ENCODE measurements around the gene MAP3K3.

Gene MAP3K3

GRCh38 chr17:63675607-63676546 is 53.7 kb downstream of the MAP3K3 start:
- no peaks in the 10 kb centered on the region for H4K20me1 ChIP-seq (ENCODE audit: control insufficient read depth, insufficient read depth, low read depth, low read length)
- no peaks in the 10 kb centered on the region for H3K79me2 ChIP-seq (ENCODE audit: control insufficient read depth, low read length)
- no peaks in the 10 kb centered on the region for H3F3A ChIP-seq (ENCODE audit: control insufficient read depth, insufficient read depth)
- no peaks in the 10 kb centered on the region for H3K9me2 ChIP-seq (replicated peaks; ENCODE audit: control insufficient read depth, low read length)
- no peak overlapping the region for H3K27ac ChIP-seq (ENCODE audit: low read depth, low read length)
- no peaks in the 10 kb centered on the region for H3K9me3 ChIP-seq (ENCODE audit: control insufficient read depth, insufficient read depth, low read length)
- H3K4me1 ChIP-seq (ENCODE audit: control insufficient read depth, low read length), result no peaks in the 10 kb centered on the region
- TF ChIP-seq CTCF (IDR thresholded peaks at IDR 0.05; ENCODE audit: low read depth, low read length, poor library complexity, severe bottlenecking) (no peak), EZH2phosphoT487 (IDR thresholded peaks at IDR 0.05; ENCODE audit: borderline replicate concordance, low read length) (no peak)
- H3K27me3 ChIP-seq (ENCODE audit: control insufficient read depth, low read length), result no peaks in the 10 kb centered on the region
- peaks cover 18% of the 10 kb centered on the region; the same call in 1 of the 2 replicates for H3K36me3 ChIP-seq (ENCODE audit: control insufficient read depth, low read length)
- H3K4me3 ChIP-seq (ENCODE audit: low read length), result no peak overlapping the region
- no peak overlapping the region for H3K4me2 ChIP-seq (ENCODE audit: low read length)

- H3K4me2 ChIP-seq (ENCODE audit: low read length), result no peak overlapping the region
- no peaks in the 10 kb centered on the region for H3K9me3 ChIP-seq (ENCODE audit: control insufficient read depth, insufficient read depth, low read length)
- H3K27me3 ChIP-seq (ENCODE audit: control insufficient read depth, low read length), result no peaks in the 10 kb centered on the region
- peaks cover 20% of the 10 kb centered on the region for H3K36me3 ChIP-seq (ENCODE audit: control insufficient read depth, low read length)
- H3K79me2 ChIP-seq (ENCODE audit: control insufficient read depth, low read length), result no peaks in the 10 kb centered on the region
- H3K27ac ChIP-seq (ENCODE audit: low read depth, low read length), result no peak overlapping the region
- TF ChIP-seq CTCF (IDR thresholded peaks at IDR 0.05; ENCODE audit: low read depth, low read length, poor library complexity, severe bottlenecking) (no peak), EZH2phosphoT487 (IDR thresholded peaks at IDR 0.05; ENCODE audit: borderline replicate concordance, low read length) (no peak)
- H3K9me2 ChIP-seq (replicated peaks; ENCODE audit: control insufficient read depth, low read length), result no peaks in the 10 kb centered on the region
- no peaks in the 10 kb centered on the region for H3K4me1 ChIP-seq (ENCODE audit: control insufficient read depth, low read length)
- no peak overlapping the region for H3K4me3 ChIP-seq (ENCODE audit: low read length)
- no peaks in the 10 kb centered on the region for H4K20me1 ChIP-seq (ENCODE audit: control insufficient read depth, insufficient read depth, low read depth, low read length)
- H3F3A ChIP-seq (ENCODE audit: control insufficient read depth, insufficient read depth), result no peaks in the 10 kb centered on the region
Observed at GRCh38 chr17:63676584-63676983, 54.4 kb downstream of the MAP3K3 start.

- peaks cover 35% of the 10 kb centered on the region for H3K36me3 ChIP-seq (ENCODE audit: control insufficient read depth, low read length)
- no peaks in the 10 kb centered on the region for H3K79me2 ChIP-seq (ENCODE audit: control insufficient read depth, low read length)
- H3F3A ChIP-seq (ENCODE audit: control insufficient read depth, insufficient read depth), result no peaks in the 10 kb centered on the region
- H3K4me1 ChIP-seq (ENCODE audit: control insufficient read depth, low read length), result no peaks in the 10 kb centered on the region
- no peak overlapping the region for H3K27ac ChIP-seq (ENCODE audit: low read depth, low read length)
- no peaks in the 10 kb centered on the region for H3K27me3 ChIP-seq (ENCODE audit: control insufficient read depth, low read length)
- TF ChIP-seq CTCF (IDR thresholded peaks at IDR 0.05; ENCODE audit: low read depth, low read length, poor library complexity, severe bottlenecking) (peak; percentile 25), EZH2phosphoT487 (IDR thresholded peaks at IDR 0.05; ENCODE audit: borderline replicate concordance, low read length) (no peak)
- H3K4me2 ChIP-seq (ENCODE audit: low read length), result no peak overlapping the region
- H3K9me2 ChIP-seq (replicated peaks; ENCODE audit: control insufficient read depth, low read length), result no peaks in the 10 kb centered on the region
- H3K9me3 ChIP-seq (ENCODE audit: control insufficient read depth, insufficient read depth, low read length), result no peaks in the 10 kb centered on the region
- no peaks in the 10 kb centered on the region for H4K20me1 ChIP-seq (ENCODE audit: control insufficient read depth, insufficient read depth, low read depth, low read length)
- H3K4me3 ChIP-seq (ENCODE audit: low read length), result no peak overlapping the region
Observed at GRCh38 chr17:63679214-63679613, 57.0 kb downstream of the MAP3K3 start.

Measured in DOHH2 (cell line).